HG03095 (cell line): ENCODE results near the gene RPP21.

ENCODE experiments used
- ATAC-seq: cut with Tn5 transposase; IDR thresholded peaks from one replicate; pipeline ENCODE4 v1.9.1; 2021; ENCODE audit warnings: moderate library complexity; ENCODE audit not compliant: unreplicated experiment

Gene RPP21

GRCh38 chr6:30328397-30328796 lies 16.6 kb upstream of the RPP21 start:
- no peak for ATAC-seq

- ATAC-seq: no peak
Measured at GRCh38 chr6:30329331-30329730, 15.6 kb upstream of the RPP21 start.

- no peak for ATAC-seq
Measured at GRCh38 chr6:30331981-30332380, 13.0 kb upstream of the RPP21 start.

- no peak for ATAC-seq
Measured at GRCh38 chr6:30334075-30334783, 10.7 kb upstream of the RPP21 start.

- no peak for ATAC-seq
Measured at GRCh38 chr6:30340589-30341054, 4.3 kb upstream of the RPP21 start.

- no peak for ATAC-seq
Measured at GRCh38 chr6:30341218-30341617, 3.7 kb upstream of the RPP21 start.

- ATAC-seq: no peak
Measured at GRCh38 chr6:30341728-30342127, 3.2 kb upstream of the RPP21 start.

GRCh38 chr6:30344191-30344867 lies 627 bp upstream of the RPP21 start:
- no peak for ATAC-seq

GRCh38 chr6:30345852-30346251 lies 896 bp downstream of the RPP21 start:
- ATAC-seq: no peak

GRCh38 chr6:30348957-30349356 lies 4.0 kb downstream of the RPP21 start:
- no peak for ATAC-seq

GRCh38 chr6:30349421-30350177 lies 4.6 kb downstream of the RPP21 start:
- no peak for ATAC-seq

- no peak for ATAC-seq
Measured at GRCh38 chr6:30350524-30350923, 5.6 kb downstream of the RPP21 start.

GRCh38 chr6:30352550-30352949 lies 7.6 kb downstream of the RPP21 start:
- no peak for ATAC-seq

GRCh38 chr6:30355281-30355680 lies 10.3 kb downstream of the RPP21 start:
- ATAC-seq: no peak

- no peak for ATAC-seq
Measured at GRCh38 chr6:30356536-30356935, 11.6 kb downstream of the RPP21 start.

- ATAC-seq: no peak
Measured at GRCh38 chr6:30357678-30358540, 13.0 kb downstream of the RPP21 start.

- ATAC-seq: no peak
Measured at GRCh38 chr6:30359276-30359675, 14.3 kb downstream of the RPP21 start.

- no peak for ATAC-seq
Measured at GRCh38 chr6:30360139-30360538, 15.2 kb downstream of the RPP21 start.

- no peak for ATAC-seq
Measured at GRCh38 chr6:30361661-30362060, 16.7 kb downstream of the RPP21 start.

- ATAC-seq: no peak
Measured at GRCh38 chr6:30363459-30363858, 18.5 kb downstream of the RPP21 start.

GRCh38 chr6:30364591-30364990 lies 19.6 kb downstream of the RPP21 start:
- ATAC-seq: no peak
